Measurements from ENCODE around the gene GRXCR2.
"Not testable (repeated sequence)": the region's sequence is repeated elsewhere in the genome, so short reads cannot be mapped to it uniquely, and the experiment has no call there.

Gene GRXCR2

GRCh38 chr5:145872914-145873313 lies at the start of gene GRXCR2:
GRXCR2 (minus strand) TSS chr5:145873014; CDS start chr5:145872968, 46 bp downstream.
- DNase-seq (ENCODE audit: low spot score), result no peak

DNA sequence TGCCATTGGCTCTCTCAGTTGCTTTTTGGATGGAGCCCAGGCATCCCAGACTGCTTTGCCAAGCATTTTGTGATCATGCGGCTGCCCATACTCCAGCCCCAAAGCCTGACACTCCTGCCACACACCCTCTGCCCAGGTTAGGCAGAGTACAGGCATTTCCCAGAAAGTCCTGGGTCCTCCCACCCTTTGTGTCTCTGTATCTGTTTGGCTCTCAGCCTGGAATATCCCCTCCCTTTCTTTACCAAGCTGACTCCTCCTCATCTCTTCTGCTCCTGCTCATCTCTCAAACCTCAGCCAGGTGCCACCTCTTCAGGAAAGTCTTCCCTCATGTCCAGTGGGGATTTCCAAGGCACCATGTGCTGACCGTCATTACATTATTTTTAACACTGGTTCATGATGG lies 49.2 kb upstream of the GRXCR2 start:
- DNase-seq (ENCODE audit: low spot score), result no peak

DNA sequence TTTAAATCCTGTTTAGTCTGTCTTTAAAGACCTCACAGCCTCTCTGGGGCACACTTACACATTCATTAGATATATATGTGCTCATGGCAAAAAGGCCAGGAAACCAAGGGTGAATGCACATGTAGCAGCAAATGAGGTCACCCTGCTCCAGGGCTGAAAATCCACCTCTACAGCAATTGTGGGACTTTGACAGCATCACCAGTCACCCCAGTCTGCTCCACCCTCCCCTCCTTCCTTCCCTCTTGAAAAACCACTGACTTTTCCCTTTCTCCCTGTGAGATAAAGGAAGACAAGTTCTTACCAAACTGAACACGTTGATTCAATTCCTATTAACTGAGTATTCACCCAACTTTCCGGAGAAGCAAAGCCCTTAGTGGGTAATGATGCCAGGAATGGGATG lies 48.4 kb upstream of the GRXCR2 start:
- DNase-seq (ENCODE audit: low spot score), result no peak

GRCh38 chr5:145920542-145921210 lies 47.9 kb upstream of the GRXCR2 start:
- no peak for DNase-seq (ENCODE audit: low spot score)

DNA sequence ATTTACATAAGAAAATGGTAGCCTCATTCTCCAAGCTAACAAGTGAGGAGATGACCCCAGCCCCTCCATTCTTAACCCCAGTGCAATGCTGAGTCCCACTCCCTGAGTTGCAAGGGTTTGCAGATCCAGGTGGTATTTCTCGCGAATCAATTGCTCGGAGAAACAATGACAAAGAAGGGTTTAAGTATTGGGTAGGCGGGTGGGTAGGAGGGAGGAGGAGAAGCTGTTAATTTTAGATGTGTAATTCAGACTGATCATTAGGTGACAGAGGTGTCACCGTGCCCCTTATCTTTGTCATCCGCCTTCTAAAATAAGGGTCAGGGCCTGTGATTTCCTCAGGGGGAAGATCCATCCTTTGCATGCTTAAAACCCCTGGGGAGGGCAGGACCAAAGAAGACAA lies 46.6 kb upstream of the GRXCR2 start:
- no peak for DNase-seq (ENCODE audit: low spot score)

- DNase-seq (ENCODE audit: low spot score), result no peak
Measured at GRCh38 chr5:145918397-145918796, 45.6 kb upstream of the GRXCR2 start.

GRCh38 chr5:145917288-145917687 lies 44.5 kb upstream of the GRXCR2 start:
- no peak for DNase-seq (ENCODE audit: low spot score)

GRCh38 chr5:145915970-145916638 lies 43.3 kb upstream of the GRXCR2 start:
- DNase-seq (ENCODE audit: low spot score), result no peak

DNA sequence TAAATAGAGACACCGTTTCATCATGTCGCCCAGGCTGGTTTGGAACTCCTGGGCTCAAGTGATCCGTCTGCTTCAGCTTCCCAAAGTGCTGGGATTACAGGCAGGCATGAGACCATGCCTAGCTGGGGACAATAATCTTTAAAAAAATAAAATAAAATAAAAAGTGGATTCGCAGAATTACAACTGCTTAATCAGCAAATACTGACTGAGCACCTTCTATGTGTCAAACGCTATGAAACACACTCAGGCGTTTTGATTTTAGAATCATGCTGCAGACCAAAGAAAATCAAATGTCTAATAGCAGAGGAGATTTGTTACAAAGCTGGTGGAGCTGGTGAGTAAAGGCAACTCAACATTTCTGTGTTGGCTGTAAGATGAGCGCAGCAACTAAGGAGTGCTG lies 40.9 kb upstream of the GRXCR2 start:
- DNase-seq (ENCODE audit: low spot score), result no peak

GRCh38 chr5:145912594-145912993 lies 39.8 kb upstream of the GRXCR2 start:
- no peak for DNase-seq (ENCODE audit: low spot score)

- no peak for DNase-seq (ENCODE audit: low spot score)
Measured at GRCh38 chr5:145912019-145912418, 39.2 kb upstream of the GRXCR2 start.

- DNase-seq (ENCODE audit: low spot score), result no peak
Measured at GRCh38 chr5:145911164-145911563, 38.4 kb upstream of the GRXCR2 start.

DNA sequence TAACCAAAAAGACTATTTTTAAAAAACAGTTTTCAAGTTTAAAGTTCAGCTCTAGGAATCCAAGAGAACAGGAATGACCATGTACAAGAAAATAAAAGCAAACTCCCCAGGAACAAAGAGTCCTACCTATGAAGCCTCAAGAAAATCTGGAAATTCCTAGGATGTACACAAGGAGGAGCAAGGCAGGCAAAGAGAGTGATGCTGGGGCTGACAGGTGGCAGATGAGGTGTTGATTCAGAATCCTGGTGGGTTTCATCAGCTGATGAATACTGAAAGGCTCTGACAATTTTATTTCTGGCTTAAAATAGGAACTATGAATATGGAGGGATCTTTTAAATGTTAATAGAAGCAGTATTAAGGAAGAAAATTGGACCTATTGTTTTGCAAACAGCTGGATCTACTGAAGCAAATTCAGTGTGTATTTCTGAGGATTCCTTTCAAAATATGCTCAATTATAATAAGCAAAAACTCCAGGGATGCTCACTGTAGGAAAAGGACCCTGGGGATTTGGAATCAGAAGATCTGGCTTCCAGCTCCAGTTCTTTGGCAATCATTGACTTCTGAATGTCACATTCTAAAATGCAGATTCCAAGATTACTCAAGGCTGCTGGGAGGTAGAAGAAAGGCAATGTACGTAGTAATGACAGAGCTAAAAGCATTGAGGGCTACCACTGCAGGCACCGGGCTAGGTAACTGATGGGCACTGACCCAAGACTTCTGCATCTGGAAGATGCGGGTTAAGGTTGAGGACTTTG lies 35.6 kb upstream of the GRXCR2 start:
- no peak for DNase-seq (ENCODE audit: low spot score)

DNA sequence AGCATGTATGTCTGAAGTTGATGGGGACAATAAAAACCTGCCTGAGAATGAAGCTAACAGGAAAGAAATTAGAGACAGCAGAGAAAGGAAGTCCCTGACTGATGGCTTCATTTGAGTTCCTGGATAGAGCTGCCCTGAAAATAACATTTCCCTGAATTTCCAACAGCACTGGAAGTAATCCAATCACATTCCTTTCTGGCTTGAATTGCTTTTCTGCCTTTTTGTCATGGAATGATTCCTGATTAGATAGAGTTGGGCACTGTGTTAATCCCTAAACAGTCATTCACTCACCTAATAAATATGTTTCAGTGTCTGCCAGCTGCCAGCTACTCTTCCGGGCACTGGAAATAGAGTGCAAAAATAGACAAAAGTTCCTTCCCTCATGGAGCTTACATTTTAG lies 33.6 kb upstream of the GRXCR2 start:
- DNase-seq (ENCODE audit: low spot score), result no peak

- DNase-seq (ENCODE audit: low spot score), result no peak
Measured at GRCh38 chr5:145904743-145905142, 31.9 kb upstream of the GRXCR2 start.

DNA sequence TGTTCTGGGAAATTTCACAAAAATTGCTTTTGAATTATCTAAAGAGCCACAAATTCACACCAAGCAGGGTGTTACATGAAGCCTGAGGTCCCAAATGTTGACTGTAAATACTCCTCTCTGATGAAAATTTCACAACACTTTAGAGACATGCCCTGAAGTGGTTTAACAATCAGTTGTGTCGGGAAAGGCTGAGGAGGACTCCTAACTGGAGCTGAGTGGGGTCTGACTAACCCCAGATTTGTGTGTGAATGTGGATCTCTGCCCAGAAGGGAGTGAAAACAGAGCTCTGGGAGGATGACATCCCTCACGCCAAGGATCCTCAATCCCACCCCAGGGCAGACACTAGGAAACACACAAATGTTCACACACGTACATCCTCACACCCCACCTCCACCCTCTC lies 31.1 kb upstream of the GRXCR2 start:
- no peak for DNase-seq (ENCODE audit: low spot score)

DNA sequence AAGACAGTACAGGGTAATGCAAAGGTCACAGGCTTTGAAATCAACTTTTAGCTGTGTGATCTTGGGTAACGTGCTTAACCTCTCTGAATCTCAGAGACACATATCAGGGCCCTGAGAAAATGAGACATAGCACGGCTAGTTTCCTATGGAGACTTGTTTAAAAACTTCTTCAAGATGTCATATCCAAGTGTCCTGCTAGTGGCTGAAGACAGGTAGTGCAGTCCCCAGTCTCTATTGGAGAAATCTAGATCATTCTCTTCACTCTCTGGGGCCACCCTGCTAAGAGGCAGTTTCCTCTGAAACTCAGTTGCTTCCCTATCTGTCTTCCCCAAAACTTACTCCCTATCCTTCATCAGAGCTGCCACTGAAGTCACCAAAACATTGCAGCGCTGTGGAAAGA lies 30.3 kb upstream of the GRXCR2 start:
- no peak for DNase-seq (ENCODE audit: low spot score)

- no peak for DNase-seq (ENCODE audit: low spot score)
Measured at GRCh38 chr5:145902421-145902820, 29.6 kb upstream of the GRXCR2 start.

DNA sequence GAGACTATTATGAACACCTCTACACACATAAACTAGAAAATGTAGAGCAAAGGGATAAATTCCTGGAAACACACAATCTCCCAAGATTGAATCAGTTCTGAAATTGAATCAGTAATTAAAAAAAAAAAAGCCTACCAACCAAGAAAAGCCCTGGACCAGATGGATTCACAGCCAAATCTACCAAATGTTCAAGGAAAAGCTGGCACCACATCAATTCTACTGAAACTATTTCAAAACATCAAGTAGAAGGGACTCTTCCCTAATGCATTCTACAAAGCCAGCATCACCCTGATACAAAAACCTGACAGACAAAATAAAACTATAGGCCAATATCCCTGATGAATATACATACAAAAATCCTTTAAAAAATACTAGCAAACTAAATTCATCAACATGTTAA lies 25.4 kb upstream of the GRXCR2 start:
- DNase-seq (ENCODE audit: low spot score), result no peak

DNA sequence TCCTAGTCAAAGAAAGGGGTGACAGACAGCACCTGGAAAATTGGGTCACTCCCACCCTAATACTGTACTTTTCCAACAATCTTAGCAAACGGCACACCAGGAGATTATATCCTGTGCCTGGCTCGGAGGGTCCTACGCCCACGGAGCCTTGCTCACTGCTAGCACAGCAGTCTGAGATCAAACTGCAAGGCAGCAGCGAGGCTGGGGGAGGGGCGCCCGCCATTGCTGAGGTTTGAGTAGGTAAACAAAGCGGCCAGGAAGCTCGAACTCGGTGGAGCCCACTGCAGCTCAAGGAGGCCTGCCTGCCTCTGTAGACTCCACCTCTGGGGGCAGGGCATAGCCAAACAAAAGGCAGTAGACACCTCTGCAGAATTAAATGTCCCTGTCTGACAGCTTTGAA lies 18.6 kb upstream of the GRXCR2 start:
- not testable (repeated sequence) for DNase-seq (ENCODE audit: low spot score)

GRCh38 chr5:145889611-145890010 lies 16.8 kb upstream of the GRXCR2 start:
- DNase-seq (ENCODE audit: low spot score), result no peak

DNA sequence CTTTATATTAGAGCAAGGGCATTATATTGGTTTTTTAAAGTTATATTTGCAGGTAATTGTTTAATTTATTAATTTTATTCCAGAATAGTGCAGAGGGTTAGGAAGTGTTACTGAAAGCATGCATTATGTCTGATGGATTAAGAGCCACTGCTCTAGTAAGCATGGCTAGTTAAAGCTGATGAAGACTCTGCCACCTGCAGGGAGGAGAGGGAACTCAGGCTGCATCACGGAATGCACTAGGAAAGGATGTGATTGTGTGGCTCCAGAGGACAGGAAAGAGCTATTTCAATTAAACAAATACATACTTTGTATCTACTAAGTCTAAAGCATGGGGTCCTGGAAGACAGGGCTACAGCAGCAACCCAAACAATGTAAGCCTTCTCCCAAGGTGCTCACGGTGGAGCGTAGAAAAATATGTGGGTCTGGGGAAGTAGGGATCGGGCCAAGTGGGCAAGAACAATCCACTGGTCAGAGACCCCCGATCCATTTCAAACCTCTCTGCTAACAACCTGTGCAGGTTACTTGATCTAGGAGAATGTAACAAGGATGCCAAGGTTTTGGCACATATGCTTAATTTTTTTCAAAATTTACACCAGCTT lies 15.3 kb upstream of the GRXCR2 start:
- peak; percentile 62 for DNase-seq (ENCODE audit: low spot score)

GRCh38 chr5:145887217-145887616 lies 14.4 kb upstream of the GRXCR2 start:
- DNase-seq (ENCODE audit: low spot score), result no peak
